H1 (cell line): Measurements from ENCODE around the gene UPP1. TPM values are rescaled to one million over a fixed set of nuclear protein-coding genes. Genes with fewer than 3 reads are reported as not detected.

Experiments
- ATF2 ChIP-seq: IDR thresholded peaks from 2 replicates; pipeline ENCODE4 v1.6.1; 2012; ENCODE audit warnings: low read length, inconsistent platforms
- CBX8 ChIP-seq: fragments of 300-800, 300-1000 bp; sonication (generic); IDR thresholded peaks from 2 replicates; pipeline ENCODE4 v1.7.1; 2016; ENCODE audit warnings: low read depth, low read length, borderline replicate concordance
- SIN3A ChIP-seq, 2 experiments: IDR thresholded peaks in 1 of 2; conservative IDR thresholded peaks in 1 of 2; 2 replicates each; pipeline ENCODE4 v1.6.1; 2011 to 2012; ENCODE audit warnings: low read length in 2 of 2, improper control_type of control experiment in 1 of 2, low read depth in 1 of 2, mild to moderate bottlenecking in 1 of 2
- SP1 ChIP-seq: IDR thresholded peaks from 2 replicates; pipeline ENCODE4 v1.6.1; 2011; ENCODE audit warnings: low read depth, low read length
- SP2 ChIP-seq: IDR thresholded peaks from 2 replicates; pipeline ENCODE4 v1.6.1; 2012; ENCODE audit warnings: mild to moderate bottlenecking, low read length, inconsistent platforms
- polyA plus RNA-seq, 7 experiments: library from polyadenylated mRNA; depleted of rRNA in 3 of 7; stranded (reverse) in 5 of 7; unstranded in 2 of 7; fragments of >200 nt in 5 of 7; fragments of 200-250 nt in 2 of 7; gene quantifications; 1 replicate in 5 of 7; 2 replicates in 1 of 7; 4 replicates in 1 of 7; pipeline versions ENCODE4 v1.2.1 to v1.2.3, GENCODE V29; 2011 to 2013; ENCODE audit warnings: missing spikeins in 2 of 7, mixed read lengths in 2 of 7
- total RNA-seq: library from RNA; stranded (reverse); fragmentation: NEBNext Ultra II Directional; extraction: Animal tissue kit (Norgen Biotek cat#: 25700); gene quantifications from 2 replicates; pipeline ENCODE4 v1.2.1, GENCODE V29; 2021

UPP1 gene
- total and polyA plus RNA-seq, 2 of the 8 experiments (the other 6 are each of a cell fraction or from before 2014, with no cell fraction given), result 40.7 to 46.2 TPM

GRCh38 chr7:48084727-48085432 is 4.2 kb upstream of the UPP1 start (continued):
- TF ChIP-seq SP2 (no peak), SP1 (no peak), CBX8 (no peak), SIN3A (conservative IDR thresholded peaks at IDR 0.05 in 1 of 2, IDR thresholded peaks at IDR 0.05 in 1 of 2; ENCODE audit: low read depth in 1 of 2, low read length in 2 of 2) (no peak), ATF2 (no peak)
